Ovary (tissue), 3 donors: Measurements from ENCODE around the gene GGCX.

Experiments
- POLR2A ChIP-seq: fragments of 450-650 bp; IDR thresholded peaks from one replicate; pipeline ENCODE4 v1.6.1; 2017; ENCODE audit warnings: antibody characterized with exemption, mild to moderate bottlenecking, moderate library complexity
- TF ChIP-seq, protein P1 (sequence below), 3 donors: fragments of 450-650 bp in 2 of 3; fragments of 200-600 bp in 1 of 3; IDR thresholded peaks; one replicate each; pipeline versions ENCODE4 v1.5.1 to v1.8.0; 2016 to 2022; ENCODE audit warnings: antibody characterized with exemption in 3 of 3, mild to moderate bottlenecking in 1 of 3
- donor health status: DM: no; HTN: no; CAD: no.

DNA sequence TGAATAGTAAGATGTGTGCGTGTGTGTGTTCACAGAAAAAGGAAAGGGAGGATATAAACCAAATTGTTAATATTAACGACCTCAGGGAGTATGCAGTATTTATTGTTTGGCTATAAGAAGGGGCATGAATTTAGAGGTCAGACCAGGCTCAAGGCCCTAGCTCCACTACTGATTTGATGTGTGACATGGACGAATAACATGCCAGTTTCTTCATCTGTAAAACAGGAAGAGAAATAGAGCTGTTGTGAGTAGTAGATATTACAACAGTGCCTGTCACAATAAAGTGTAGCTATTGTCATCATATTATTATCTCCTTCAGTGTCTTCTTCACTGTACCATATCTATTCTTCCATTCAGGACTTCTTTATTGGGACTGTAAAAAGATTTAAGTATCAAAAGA lies 26.4 kb downstream of the GGCX start:
- TF ChIP-seq POLR2A: no peak
- TF ChIP-seq, protein P1, sequence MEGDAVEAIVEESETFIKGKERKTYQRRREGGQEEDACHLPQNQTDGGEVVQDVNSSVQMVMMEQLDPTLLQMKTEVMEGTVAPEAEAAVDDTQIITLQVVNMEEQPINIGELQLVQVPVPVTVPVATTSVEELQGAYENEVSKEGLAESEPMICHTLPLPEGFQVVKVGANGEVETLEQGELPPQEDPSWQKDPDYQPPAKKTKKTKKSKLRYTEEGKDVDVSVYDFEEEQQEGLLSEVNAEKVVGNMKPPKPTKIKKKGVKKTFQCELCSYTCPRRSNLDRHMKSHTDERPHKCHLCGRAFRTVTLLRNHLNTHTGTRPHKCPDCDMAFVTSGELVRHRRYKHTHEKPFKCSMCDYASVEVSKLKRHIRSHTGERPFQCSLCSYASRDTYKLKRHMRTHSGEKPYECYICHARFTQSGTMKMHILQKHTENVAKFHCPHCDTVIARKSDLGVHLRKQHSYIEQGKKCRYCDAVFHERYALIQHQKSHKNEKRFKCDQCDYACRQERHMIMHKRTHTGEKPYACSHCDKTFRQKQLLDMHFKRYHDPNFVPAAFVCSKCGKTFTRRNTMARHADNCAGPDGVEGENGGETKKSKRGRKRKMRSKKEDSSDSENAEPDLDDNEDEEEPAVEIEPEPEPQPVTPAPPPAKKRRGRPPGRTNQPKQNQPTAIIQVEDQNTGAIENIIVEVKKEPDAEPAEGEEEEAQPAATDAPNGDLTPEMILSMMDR (IDR thresholded peaks at IDR 0.05): no peak
